HepG2 (cell line): ENCODE results near the gene APOC4. TPM values are rescaled to one million over a fixed set of nuclear protein-coding genes. Genes with fewer than 3 reads are reported as not detected.

Experiments
- AHR ChIP-seq: IDR thresholded peaks from 2 replicates; pipeline ENCODE4 v1.6.1; 2018; ENCODE audit warnings: missing genetic modification reagents, missing compliant biosample characterization
- DNMT1 ChIP-seq: sonication (generic); formaldehyde crosslinking; IDR thresholded peaks from 2 replicates; pipeline ENCODE4 v1.5.1; 2020; ENCODE audit warnings: mild to moderate bottlenecking, missing genetic modification reagents
- ESRRA ChIP-seq: sonication (generic); formaldehyde crosslinking; IDR thresholded peaks from 2 replicates; pipeline ENCODE4 v1.5.1; 2020; ENCODE audit warnings: mild to moderate bottlenecking, low read depth, missing genetic modification reagents
- FOSL2 ChIP-seq: sonication (generic); formaldehyde crosslinking; IDR thresholded peaks from 2 replicates; pipeline ENCODE4 v1.4.0; 2020; ENCODE audit warnings: missing genetic modification reagents
- HOXA3 ChIP-seq: sonication (generic); formaldehyde crosslinking; IDR thresholded peaks from 2 replicates; pipeline ENCODE4 v1.5.0; 2020; ENCODE audit warnings: missing genetic modification reagents
- KDM6A ChIP-seq: IDR thresholded peaks from 2 replicates; pipeline ENCODE4 v1.6.1; 2016; ENCODE audit warnings: low read depth
- MAX ChIP-seq: IDR thresholded peaks from 2 replicates; pipeline ENCODE4 v1.6.1; 2012; ENCODE audit warnings: inconsistent platforms
- MXI1 ChIP-seq: IDR thresholded peaks from 3 replicates; pipeline ENCODE4 v1.6.1; 2012; ENCODE audit warnings: low read depth, low read length, inconsistent platforms, borderline replicate concordance
- MYNN ChIP-seq: sonication (generic); formaldehyde crosslinking; IDR thresholded peaks from 2 replicates; pipeline ENCODE4 v1.4.0; 2020; ENCODE audit warnings: mild to moderate bottlenecking, low read depth, missing genetic modification reagents
- PAX8 ChIP-seq: sonication (generic); formaldehyde crosslinking; IDR thresholded peaks from 2 replicates; pipeline ENCODE4 v1.8.0; 2022; ENCODE audit warnings: mild to moderate bottlenecking, missing genetic modification reagents, borderline replicate concordance
- PRMT3 ChIP-seq: sonication (generic); formaldehyde crosslinking; IDR thresholded peaks from 2 replicates; pipeline ENCODE4 v1.8.1; 2022; ENCODE audit warnings: low read depth, mild to moderate bottlenecking, moderate library complexity, missing genetic modification reagents, borderline replicate concordance
- PTBP1 ChIP-seq: fragments of 200-400 bp; formaldehyde crosslinking; IDR thresholded peaks from 2 replicates; pipeline ENCODE4 v1.6.1; 2018; ENCODE audit warnings: low read length, low read depth; ENCODE audit not compliant: poor library complexity, severe bottlenecking
- SAP130 ChIP-seq: IDR thresholded peaks from 2 replicates; pipeline ENCODE4 v1.6.1; 2016; ENCODE audit warnings: low read depth
- SOX6 ChIP-seq, 2 experiments: fragments of 450-650 bp in 1 of 2; sonication (generic) in 1 of 2; formaldehyde crosslinking in 1 of 2; IDR thresholded peaks; 2 replicates each; pipeline versions ENCODE4 v1.4.0 to v1.6.1; 2017 to 2020; ENCODE audit warnings: antibody characterized with exemption in 1 of 2, mild to moderate bottlenecking in 1 of 2, missing genetic modification reagents in 1 of 2
- THAP11 ChIP-seq: IDR thresholded peaks from 2 replicates; pipeline ENCODE4 v1.6.1; 2016; ENCODE audit warnings: missing biosample characterization, missing genetic modification reagents
- ZFP82 ChIP-seq: sonication (generic); formaldehyde crosslinking; IDR thresholded peaks from 2 replicates; pipeline ENCODE4 v1.5.1; 2020; ENCODE audit warnings: mild to moderate bottlenecking, missing genetic modification reagents, borderline replicate concordance
- ZNF207 ChIP-seq: fragments of 450-650 bp; IDR thresholded peaks from 2 replicates; pipeline ENCODE4 v1.6.1; 2016; ENCODE audit warnings: antibody characterized with exemption, borderline replicate concordance
- ZNF3 ChIP-seq: IDR thresholded peaks from 2 replicates; pipeline ENCODE4 v1.7.0; 2017; ENCODE audit warnings: inconsistent platforms
- ZNF333 ChIP-seq: sonication (generic); formaldehyde crosslinking; IDR thresholded peaks from 2 replicates; pipeline ENCODE4 v1.4.0; 2020; ENCODE audit warnings: mild to moderate bottlenecking, missing genetic modification reagents, borderline replicate concordance
- ZNF34 ChIP-seq: sonication (generic); formaldehyde crosslinking; IDR thresholded peaks from 2 replicates; pipeline ENCODE4 v1.4.0; 2020; ENCODE audit warnings: mild to moderate bottlenecking, missing genetic modification reagents, borderline replicate concordance
- ZNF644 ChIP-seq: IDR thresholded peaks from 2 replicates; pipeline ENCODE4 v1.6.1; 2016; ENCODE audit warnings: low read depth
- ZNF652 ChIP-seq: IDR thresholded peaks from 2 replicates; pipeline ENCODE4 v1.6.1; 2016; ENCODE audit warnings: low read depth, borderline replicate concordance
- ZNF674 ChIP-seq: sonication (generic); formaldehyde crosslinking; IDR thresholded peaks from 2 replicates; pipeline ENCODE4 v1.5.0; 2020; ENCODE audit warnings: low read depth, mild to moderate bottlenecking, missing genetic modification reagents
- polyA plus RNA-seq, 8 experiments: library from polyadenylated mRNA; depleted of rRNA in 3 of 8; stranded (reverse) in 7 of 8; unstranded in 1 of 8; fragments of >200 nt; fragmentation: Illumina TruSeq in 4 of 8; extraction: Trizol in 4 of 8; gene quantifications; 2 replicates each; pipeline versions ENCODE4 v1.2.1 to v1.2.3, GENCODE V29; 2011 to 2016; ENCODE audit warnings: low read depth in 4 of 8, missing spikeins in 1 of 8, mixed read lengths in 1 of 8; ENCODE audit not compliant: insufficient read depth in 1 of 8
- total RNA-seq, 5 experiments: library from RNA; depleted of rRNA; stranded (reverse); fragments of >200 nt; fragmentation: Illumina TruSeq; extraction: Trizol; gene quantifications; 2 replicates each; pipeline ENCODE4 v1.2.3, GENCODE V29; 2016; ENCODE audit warnings: low read depth in 1 of 5
- TF ChIP-seq, protein P1 (sequence below): sonication (generic); formaldehyde crosslinking; IDR thresholded peaks from 2 replicates; pipeline ENCODE4 v1.5.0; 2020; ENCODE audit warnings: missing genetic modification reagents
- TF ChIP-seq, protein P2 (sequence below): sonication (generic); formaldehyde crosslinking; IDR thresholded peaks from 2 replicates; pipeline ENCODE4 v1.4.0; 2020; ENCODE audit warnings: missing genetic modification reagents
- TF ChIP-seq, protein P3 (sequence below): sonication (generic); formaldehyde crosslinking; IDR thresholded peaks from 2 replicates; pipeline ENCODE4 v1.4.0; 2020; ENCODE audit warnings: missing genetic modification reagents

Gene APOC4
- total and polyA plus RNA-seq, 2 of the 13 experiments (the other 11 are each of a cell fraction or from before 2014, with no cell fraction given) = 0.46 TPM; not detected in 1

DNA sequence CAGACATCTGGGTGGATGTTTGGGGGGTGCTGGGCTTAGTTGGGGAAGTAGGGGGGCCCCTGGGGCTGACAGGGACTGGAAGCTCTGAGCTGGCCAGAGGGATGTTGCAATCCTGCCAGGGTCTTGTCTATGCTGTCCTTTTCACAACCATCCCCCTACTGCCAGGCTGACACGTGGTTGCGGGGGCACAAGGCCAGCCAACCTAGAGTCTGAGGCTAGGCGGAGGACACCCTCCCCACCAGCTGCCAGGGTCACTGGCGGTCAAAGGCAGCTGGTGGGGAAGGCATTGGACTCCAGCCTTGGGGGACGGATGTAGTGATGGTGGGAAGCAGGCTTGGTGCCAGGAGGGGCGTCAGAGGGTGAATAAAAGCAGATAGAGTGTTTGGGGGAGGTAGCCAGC, 29.2 kb upstream of the APOC4 start (continued):
- TF ChIP-seq MYNN (CRISPR knock-in tag) (no peak), MXI1 (peak; percentile 86; the same call in 1 of the 3 replicates), HOXA3 (peak; percentile 67; the same call in 1 of the 2 replicates), ZFP82 (CRISPR knock-in tag) (no peak), SOX6 (IDR thresholded peaks at IDR 0.05) (no peak), SOX6 (CRISPR knock-in tag; IDR thresholded peaks at IDR 0.05) (peak; percentile 84), ZNF652 (CRISPR knock-in tag) (no peak), PTBP1 (no peak), PRMT3 (CRISPR knock-in tag) (no peak), DNMT1 (no peak), AHR (CRISPR knock-in tag) (no peak), ZNF644 (peak; percentile 75; the same call in 1 of the 2 replicates), ZNF3 (CRISPR knock-in tag) (no peak), ZNF333 (CRISPR knock-in tag) (no peak), KDM6A (CRISPR knock-in tag) (peak; percentile 70), PAX8 (CRISPR knock-in tag) (no peak), SAP130 (CRISPR knock-in tag) (peak; percentile 94), MAX (peak; percentile 95), ZNF207 (no peak), ZNF674 (CRISPR knock-in tag) (no peak), ZNF34 (CRISPR knock-in tag) (0 out of 2 replicates have a peak, but pooled peaks have one; percentile 15), ESRRA (peak; percentile 78; the same call in 1 of the 2 replicates), FOSL2 (CRISPR knock-in tag) (peak; percentile 89), THAP11 (CRISPR knock-in tag) (peak; percentile 65; the same call in 1 of the 2 replicates)
- TF ChIP-seq, protein P1, sequence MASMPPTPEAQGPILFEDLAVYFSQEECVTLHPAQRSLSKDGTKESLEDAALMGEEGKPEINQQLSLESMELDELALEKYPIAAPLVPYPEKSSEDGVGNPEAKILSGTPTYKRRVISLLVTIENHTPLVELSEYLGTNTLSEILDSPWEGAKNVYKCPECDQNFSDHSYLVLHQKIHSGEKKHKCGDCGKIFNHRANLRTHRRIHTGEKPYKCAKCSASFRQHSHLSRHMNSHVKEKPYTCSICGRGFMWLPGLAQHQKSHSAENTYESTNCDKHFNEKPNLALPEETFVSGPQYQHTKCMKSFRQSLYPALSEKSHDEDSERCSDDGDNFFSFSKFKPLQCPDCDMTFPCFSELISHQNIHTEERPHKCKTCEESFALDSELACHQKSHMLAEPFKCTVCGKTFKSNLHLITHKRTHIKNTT = no peak
- TF ChIP-seq, protein P2, sequence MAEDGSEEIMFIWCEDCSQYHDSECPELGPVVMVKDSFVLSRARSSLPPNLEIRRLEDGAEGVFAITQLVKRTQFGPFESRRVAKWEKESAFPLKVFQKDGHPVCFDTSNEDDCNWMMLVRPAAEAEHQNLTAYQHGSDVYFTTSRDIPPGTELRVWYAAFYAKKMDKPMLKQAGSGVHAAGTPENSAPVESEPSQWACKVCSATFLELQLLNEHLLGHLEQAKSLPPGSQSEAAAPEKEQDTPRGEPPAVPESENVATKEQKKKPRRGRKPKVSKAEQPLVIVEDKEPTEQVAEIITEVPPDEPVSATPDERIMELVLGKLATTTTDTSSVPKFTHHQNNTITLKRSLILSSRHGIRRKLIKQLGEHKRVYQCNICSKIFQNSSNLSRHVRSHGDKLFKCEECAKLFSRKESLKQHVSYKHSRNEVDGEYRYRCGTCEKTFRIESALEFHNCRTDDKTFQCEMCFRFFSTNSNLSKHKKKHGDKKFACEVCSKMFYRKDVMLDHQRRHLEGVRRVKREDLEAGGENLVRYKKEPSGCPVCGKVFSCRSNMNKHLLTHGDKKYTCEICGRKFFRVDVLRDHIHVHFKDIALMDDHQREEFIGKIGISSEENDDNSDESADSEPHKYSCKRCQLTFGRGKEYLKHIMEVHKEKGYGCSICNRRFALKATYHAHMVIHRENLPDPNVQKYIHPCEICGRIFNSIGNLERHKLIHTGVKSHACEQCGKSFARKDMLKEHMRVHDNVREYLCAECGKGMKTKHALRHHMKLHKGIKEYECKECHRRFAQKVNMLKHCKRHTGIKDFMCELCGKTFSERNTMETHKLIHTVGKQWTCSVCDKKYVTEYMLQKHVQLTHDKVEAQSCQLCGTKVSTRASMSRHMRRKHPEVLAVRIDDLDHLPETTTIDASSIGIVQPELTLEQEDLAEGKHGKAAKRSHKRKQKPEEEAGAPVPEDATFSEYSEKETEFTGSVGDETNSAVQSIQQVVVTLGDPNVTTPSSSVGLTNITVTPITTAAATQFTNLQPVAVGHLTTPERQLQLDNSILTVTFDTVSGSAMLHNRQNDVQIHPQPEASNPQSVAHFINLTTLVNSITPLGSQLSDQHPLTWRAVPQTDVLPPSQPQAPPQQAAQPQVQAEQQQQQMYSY (CRISPR knock-in tag) = no peak
- TF ChIP-seq, protein P3, sequence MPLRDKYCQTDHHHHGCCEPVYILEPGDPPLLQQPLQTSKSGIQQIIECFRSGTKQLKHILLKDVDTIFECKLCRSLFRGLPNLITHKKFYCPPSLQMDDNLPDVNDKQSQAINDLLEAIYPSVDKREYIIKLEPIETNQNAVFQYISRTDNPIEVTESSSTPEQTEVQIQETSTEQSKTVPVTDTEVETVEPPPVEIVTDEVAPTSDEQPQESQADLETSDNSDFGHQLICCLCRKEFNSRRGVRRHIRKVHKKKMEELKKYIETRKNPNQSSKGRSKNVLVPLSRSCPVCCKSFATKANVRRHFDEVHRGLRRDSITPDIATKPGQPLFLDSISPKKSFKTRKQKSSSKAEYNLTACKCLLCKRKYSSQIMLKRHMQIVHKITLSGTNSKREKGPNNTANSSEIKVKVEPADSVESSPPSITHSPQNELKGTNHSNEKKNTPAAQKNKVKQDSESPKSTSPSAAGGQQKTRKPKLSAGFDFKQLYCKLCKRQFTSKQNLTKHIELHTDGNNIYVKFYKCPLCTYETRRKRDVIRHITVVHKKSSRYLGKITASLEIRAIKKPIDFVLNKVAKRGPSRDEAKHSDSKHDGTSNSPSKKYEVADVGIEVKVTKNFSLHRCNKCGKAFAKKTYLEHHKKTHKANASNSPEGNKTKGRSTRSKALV (CRISPR knock-in tag) = no peak
